ENCODE measurements around the gene POLR2F. TPM values are rescaled to one million over a fixed set of nuclear protein-coding genes. Genes with fewer than 3 reads are reported as not detected.

The POLR2F gene
- total RNA-seq, 1 experiment from 2014 or later, result 141 TPM

DNA sequence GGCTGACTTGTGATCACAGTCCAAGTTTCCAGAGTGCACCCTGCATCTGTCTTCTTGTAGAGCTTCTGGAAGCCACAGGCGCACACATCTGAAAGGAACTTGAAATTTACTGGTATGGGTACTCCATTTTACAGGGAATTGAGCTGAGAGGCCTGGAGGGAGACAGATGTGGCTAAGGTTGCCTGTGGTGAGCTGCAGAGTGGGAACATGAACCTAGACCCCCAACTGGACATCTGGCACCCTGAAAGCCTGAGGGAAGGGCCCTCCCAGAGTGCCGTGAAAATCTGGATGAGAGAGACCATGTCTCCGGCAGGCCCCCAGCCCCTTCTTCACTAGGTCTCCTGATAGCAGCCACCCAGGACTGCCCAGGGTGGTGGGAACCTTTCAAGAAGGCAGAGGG, 53.4 kb downstream of the POLR2F start:
- peaks cover 19% of the 10 kb centered on the region for H3K27me3 Mint-ChIP-seq (ENCODE audit: low read depth)

More for the DNA sequence above, 53.4 kb downstream of the POLR2F start:
- no peak for TF ChIP-seq CTCF (conservative IDR thresholded peaks at IDR 0.05)
- Histone ChIP-seq H4K20me1 (ENCODE audit: control insufficient read depth, insufficient read depth, insufficient read length) (no peaks in the 10 kb centered on the region), H3K56ac (ENCODE audit: insufficient read length, low read depth, low read length) (no peak overlapping the region), H3K4me1 (ENCODE audit: insufficient read depth, low read length) (no peaks in the 10 kb centered on the region), H2BK20ac (ENCODE audit: low read depth, low read length, poor library complexity, severe bottlenecking) (no peak overlapping the region), H2AK5ac (ENCODE audit: insufficient read length, low read length) (no peak overlapping the region), H2AFZ (ENCODE audit: low read length) (no peak overlapping the region), H3K23me2 (ENCODE audit: insufficient read length, low read depth, low read length, poor library complexity, severe bottlenecking) (no peaks in the 10 kb centered on the region), H3K4me2 (ENCODE audit: insufficient read depth, insufficient read length, low read length) (no peak overlapping the region), H3K27me3 (ENCODE audit: insufficient read depth, low read length) (no peaks in the 10 kb centered on the region), H2BK5ac (ENCODE audit: insufficient read length, low read length) (no peak overlapping the region), H2BK12ac (ENCODE audit: insufficient read length, low read depth, low read length) (no peak overlapping the region), H3K4ac (ENCODE audit: low read depth, low read length) (no peak overlapping the region), H2BK120ac (ENCODE audit: low read depth, low read length, poor library complexity, severe bottlenecking) (no peak overlapping the region), H3K79me1 (ENCODE audit: insufficient read depth, low read depth, low read length, poor library complexity, severe bottlenecking) (no peaks in the 10 kb centered on the region), H3K27ac (ENCODE audit: insufficient read length, low read depth, low read length) (no peak overlapping the region), H3K18ac (ENCODE audit: insufficient read length, low read depth, low read length) (no peak overlapping the region), H3T11ph (ENCODE audit: low read length) (no peak overlapping the region), H4K91ac (ENCODE audit: insufficient read length, low read depth, low read length) (no peak overlapping the region), H3K9ac (ENCODE audit: extremely low read depth, insufficient read length, low read length) (no peak overlapping the region), H2BK15ac (ENCODE audit: low read depth, low read length) (no peak overlapping the region), H4K8ac (replicated peaks; ENCODE audit: insufficient read length, low read depth, low read length) (no peak overlapping the region), H3K9me3 (ENCODE audit: control insufficient read depth, low read depth, low read length) (no peaks in the 10 kb centered on the region), H3K79me2 (ENCODE audit: insufficient read depth, low read length) (no peaks in the 10 kb centered on the region), H4K5ac (ENCODE audit: insufficient read length, low read depth, low read length) (no peak overlapping the region), H3K14ac (ENCODE audit: insufficient read depth, low read length) (no peak overlapping the region), H3K23ac (ENCODE audit: insufficient read length, low read depth, low read length) (no peak overlapping the region)
- no peaks in the 10 kb centered on the region for H3K9me3 Mint-ChIP-seq
- no peaks in the 10 kb centered on the region for H3K4me1 Mint-ChIP-seq
- H3K4me3 Mint-ChIP-seq, result no peak overlapping the region
- no peak overlapping the region; a peak in 1 of 7 replicates for H3K27ac Mint-ChIP-seq
- H3K36me3 Mint-ChIP-seq (ENCODE audit: insufficient read depth in 1 of 3, low read depth in 3 of 3), result peaks cover 0 to 1% (median 0%) of the 10 kb centered on the region in 3 experiments; a peak in 1 of 7 replicates
- no CpG with 5 or more reads among the region's 3 CpGs for WGBS (ENCODE audit: extremely low coverage, insufficient read length, low lambda C conversion rate)
- no peak for DNase-seq

All from H9 (cell line).